Measurements from ENCODE around the gene SCO1. TPM values are rescaled to one million over a fixed set of nuclear protein-coding genes. Genes with fewer than 3 reads are reported as not detected.

Gene SCO1
- polyA plus RNA-seq, 3 donors = 5.0 to 14.6 (median 11.6) TPM

DNA sequence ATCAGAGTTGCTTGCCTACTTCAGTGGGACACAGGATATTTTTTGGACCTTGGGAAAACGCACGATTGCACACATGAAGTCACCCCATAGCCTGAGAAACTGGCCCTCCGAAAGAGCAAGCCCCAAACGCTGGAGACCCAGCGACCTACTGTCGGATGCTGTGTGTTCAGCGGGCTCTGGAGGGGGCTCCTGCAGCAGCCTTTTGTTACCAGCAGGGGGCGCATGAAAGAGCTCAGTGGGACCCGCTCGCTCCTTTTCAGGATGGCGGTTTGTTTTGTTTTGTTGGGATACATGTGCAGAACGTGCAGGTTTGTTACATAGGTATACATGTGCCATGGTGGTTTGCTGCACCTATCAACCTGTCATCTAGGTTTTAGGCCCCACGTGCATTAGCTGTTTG, 68.6 kb downstream of the SCO1 start:
- Mint-ChIP-seq H3K9me3 (peaks cover 0 to 4% (median 0%) of the 10 kb centered on the region in 7 donors), H3K36me3 (peaks cover 3 to 14% of the 10 kb centered on the region in 2 donors), H3K27ac (no peak overlapping the region), H3K27me3 (ENCODE audit: low read depth in 3 of 3) (peaks cover 0 to 3% (median 0%) of the 10 kb centered on the region in 3 donors), H3K4me1 (no peaks in the 10 kb centered on the region), H3K4me3 (no peak overlapping the region)
- Histone ChIP-seq H3K36me3 (replicated peaks in 1 of 2; ENCODE audit: control insufficient read depth in 1 of 2, insufficient read depth in 2 of 2, low read length in 2 of 2) (no peaks in the 10 kb centered on the region), H3K27ac (ENCODE audit: low read depth in 1 of 2, low read length in 2 of 2) (no peak overlapping the region), H3K9me3 (replicated peaks in 1 of 2; ENCODE audit: control insufficient read depth in 1 of 2, insufficient read depth in 1 of 2, low read length in 2 of 2) (no peaks in the 10 kb centered on the region), H2AFZ (ENCODE audit: insufficient read depth, low read depth, low read length, poor library complexity, severe bottlenecking) (no peak overlapping the region), H3K9ac (ENCODE audit: insufficient read depth, low read length, poor library complexity, severe bottlenecking) (no peak overlapping the region), H3K4me2 (replicated peaks; ENCODE audit: extremely low read depth, low read length, poor library complexity, severe bottlenecking) (no peak overlapping the region), H3K4me3 (replicated peaks in 1 of 3; ENCODE audit: low read depth in 2 of 3, low read length in 3 of 3) (no peak overlapping the region), H3K4me1 (ENCODE audit: control insufficient read depth in 1 of 2, insufficient read depth in 2 of 2, low read length in 2 of 2) (no peaks in the 10 kb centered on the region), H3K27me3 (ENCODE audit: control insufficient read depth in 2 of 2, insufficient read depth in 2 of 2, low read length in 2 of 2) (no peaks in the 10 kb centered on the region), H4K20me1 (ENCODE audit: insufficient read depth, low read length) (no peaks in the 10 kb centered on the region), H3K79me2 (ENCODE audit: insufficient read depth, low read length) (no peaks in the 10 kb centered on the region)
- WGBS (ENCODE audit: insufficient coverage) = 92% methylated on average over 12 of the region's 13 CpGs
- TF ChIP-seq, protein P1, sequence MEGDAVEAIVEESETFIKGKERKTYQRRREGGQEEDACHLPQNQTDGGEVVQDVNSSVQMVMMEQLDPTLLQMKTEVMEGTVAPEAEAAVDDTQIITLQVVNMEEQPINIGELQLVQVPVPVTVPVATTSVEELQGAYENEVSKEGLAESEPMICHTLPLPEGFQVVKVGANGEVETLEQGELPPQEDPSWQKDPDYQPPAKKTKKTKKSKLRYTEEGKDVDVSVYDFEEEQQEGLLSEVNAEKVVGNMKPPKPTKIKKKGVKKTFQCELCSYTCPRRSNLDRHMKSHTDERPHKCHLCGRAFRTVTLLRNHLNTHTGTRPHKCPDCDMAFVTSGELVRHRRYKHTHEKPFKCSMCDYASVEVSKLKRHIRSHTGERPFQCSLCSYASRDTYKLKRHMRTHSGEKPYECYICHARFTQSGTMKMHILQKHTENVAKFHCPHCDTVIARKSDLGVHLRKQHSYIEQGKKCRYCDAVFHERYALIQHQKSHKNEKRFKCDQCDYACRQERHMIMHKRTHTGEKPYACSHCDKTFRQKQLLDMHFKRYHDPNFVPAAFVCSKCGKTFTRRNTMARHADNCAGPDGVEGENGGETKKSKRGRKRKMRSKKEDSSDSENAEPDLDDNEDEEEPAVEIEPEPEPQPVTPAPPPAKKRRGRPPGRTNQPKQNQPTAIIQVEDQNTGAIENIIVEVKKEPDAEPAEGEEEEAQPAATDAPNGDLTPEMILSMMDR (IDR thresholded peaks at IDR 0.05) = peak; percentile 47
- no peak for DNase-seq
- intact Hi-C loops (cut with micrococcal nuclease) = no loop called here

DNA sequence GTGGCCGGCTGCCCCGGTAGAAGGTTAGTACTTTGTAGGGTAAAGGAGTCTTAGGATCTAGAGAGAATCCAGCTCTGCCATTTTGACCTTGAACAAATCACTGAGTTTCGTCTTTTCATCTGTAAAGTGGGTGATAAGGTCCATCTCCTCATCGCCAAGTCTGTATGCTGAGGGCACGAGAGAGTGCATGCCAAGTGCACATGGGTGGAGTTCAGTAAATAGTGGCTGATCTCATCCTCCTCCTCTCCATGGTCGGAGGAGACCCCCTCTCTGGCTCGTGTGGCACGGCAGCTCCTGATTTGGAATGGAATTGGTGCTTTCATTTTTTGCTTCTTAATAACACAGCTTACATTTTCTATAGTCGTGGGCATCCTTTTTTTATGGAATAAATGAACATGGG, 70.9 kb downstream of the SCO1 start:
- TF ChIP-seq, protein P1 (IDR thresholded peaks at IDR 0.05) = no peak
- Mint-ChIP-seq H3K4me1 (peaks cover 5% of the 10 kb centered on the region), H3K27me3 (ENCODE audit: low read depth in 3 of 3) (no peaks in the 10 kb centered on the region), H3K9me3 (peaks cover 0 to 4% (median 0%) of the 10 kb centered on the region in 7 donors), H3K4me3 (no peak overlapping the region), H3K27ac (no peak overlapping the region), H3K36me3 (peaks cover 3 to 7% of the 10 kb centered on the region in 2 donors)
- no peaks in the 10 kb centered on the region for H3K79me2 ChIP-seq (ENCODE audit: insufficient read depth, low read length)
- H3K4me3 ChIP-seq (replicated peaks in 1 of 3; ENCODE audit: low read depth in 2 of 3, low read length in 3 of 3) = no peak overlapping the region
- DNase-seq = no peak
- no peaks in the 10 kb centered on the region for H3K9me3 ChIP-seq (replicated peaks in 1 of 2; ENCODE audit: control insufficient read depth in 1 of 2, insufficient read depth in 1 of 2, low read length in 2 of 2)
- no peak overlapping the region for H3K27ac ChIP-seq (ENCODE audit: low read depth in 1 of 2, low read length in 2 of 2)
- no peaks in the 10 kb centered on the region for H4K20me1 ChIP-seq (ENCODE audit: insufficient read depth, low read length)
- no peak overlapping the region for H2AFZ ChIP-seq (ENCODE audit: insufficient read depth, low read depth, low read length, poor library complexity, severe bottlenecking)
- intact Hi-C loops (cut with micrococcal nuclease) = no loop called here
- no peaks in the 10 kb centered on the region for H3K4me1 ChIP-seq (ENCODE audit: control insufficient read depth in 1 of 2, insufficient read depth in 2 of 2, low read length in 2 of 2)
- H3K36me3 ChIP-seq (replicated peaks in 1 of 2; ENCODE audit: control insufficient read depth in 1 of 2, insufficient read depth in 2 of 2, low read length in 2 of 2) = no peaks in the 10 kb centered on the region
- H3K9ac ChIP-seq (ENCODE audit: insufficient read depth, low read length, poor library complexity, severe bottlenecking) = no peak overlapping the region
- 97% methylated on average over 3 of the region's 9 CpGs for WGBS (ENCODE audit: insufficient coverage)
- H3K27me3 ChIP-seq (ENCODE audit: control insufficient read depth in 2 of 2, insufficient read depth in 2 of 2, low read length in 2 of 2) = no peaks in the 10 kb centered on the region
- no peak overlapping the region for H3K4me2 ChIP-seq (replicated peaks; ENCODE audit: extremely low read depth, low read length, poor library complexity, severe bottlenecking)
